ENCODE data around the gene ADCY1.

Gene ADCY1

DNA sequence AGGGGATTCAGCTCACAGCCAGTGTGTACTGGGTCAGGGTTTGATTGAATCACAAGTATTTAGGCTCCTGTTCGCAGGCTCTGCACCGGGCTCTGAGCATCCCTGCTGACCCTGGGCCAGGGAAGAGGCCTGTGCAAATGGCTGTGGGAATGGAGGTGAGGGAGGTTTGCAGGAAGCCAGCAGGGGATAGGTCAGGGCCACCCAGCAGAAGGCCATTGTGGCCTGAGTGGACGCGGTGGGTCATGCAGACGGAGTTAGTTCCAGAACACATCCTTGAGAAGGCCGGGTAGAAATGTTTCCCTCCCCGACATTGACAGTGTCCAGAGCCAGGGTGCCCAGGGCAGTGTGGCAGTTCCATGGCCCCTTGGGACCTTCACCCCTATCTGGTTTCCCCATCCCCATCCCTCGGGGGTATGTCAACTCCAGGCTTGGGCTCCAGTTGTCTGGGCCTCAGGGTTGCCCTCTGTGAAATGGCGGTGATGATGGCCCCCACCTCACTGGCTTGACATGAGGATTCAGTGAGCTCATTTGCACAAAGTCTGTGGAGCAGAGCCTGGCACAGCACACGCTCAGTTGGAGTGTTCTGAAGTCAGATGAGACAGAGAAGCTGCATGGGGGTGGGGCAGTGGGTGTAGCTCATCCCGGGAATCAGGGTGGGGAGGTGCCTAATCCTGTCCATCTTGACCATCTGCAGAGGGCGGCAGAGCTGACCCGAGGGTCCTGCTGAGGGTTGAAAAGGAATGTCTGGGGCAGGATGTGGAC lies 107.6 kb downstream of the ADCY1 start:
- no peak for DNase-seq

DNA sequence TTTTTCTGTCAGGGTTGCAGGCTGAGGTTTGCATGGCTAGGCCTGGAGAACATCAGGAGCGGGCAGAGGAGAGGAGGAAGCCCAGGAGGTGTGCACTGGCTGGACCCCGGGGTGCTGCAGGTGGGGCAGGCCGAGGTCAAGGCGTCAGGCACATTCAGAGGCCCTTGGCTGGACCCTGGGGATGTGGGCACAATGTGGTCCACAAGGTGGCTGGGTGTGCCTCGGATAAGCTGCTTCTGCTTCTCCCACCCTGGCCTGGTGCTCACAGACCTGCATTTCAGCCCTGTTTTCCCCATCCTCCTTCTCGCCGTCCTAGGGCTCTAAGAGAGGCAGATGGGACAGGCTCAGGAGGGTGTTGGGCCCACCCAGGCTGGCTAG lies 108.2 kb downstream of the ADCY1 start:
- no peak for DNase-seq

DNA sequence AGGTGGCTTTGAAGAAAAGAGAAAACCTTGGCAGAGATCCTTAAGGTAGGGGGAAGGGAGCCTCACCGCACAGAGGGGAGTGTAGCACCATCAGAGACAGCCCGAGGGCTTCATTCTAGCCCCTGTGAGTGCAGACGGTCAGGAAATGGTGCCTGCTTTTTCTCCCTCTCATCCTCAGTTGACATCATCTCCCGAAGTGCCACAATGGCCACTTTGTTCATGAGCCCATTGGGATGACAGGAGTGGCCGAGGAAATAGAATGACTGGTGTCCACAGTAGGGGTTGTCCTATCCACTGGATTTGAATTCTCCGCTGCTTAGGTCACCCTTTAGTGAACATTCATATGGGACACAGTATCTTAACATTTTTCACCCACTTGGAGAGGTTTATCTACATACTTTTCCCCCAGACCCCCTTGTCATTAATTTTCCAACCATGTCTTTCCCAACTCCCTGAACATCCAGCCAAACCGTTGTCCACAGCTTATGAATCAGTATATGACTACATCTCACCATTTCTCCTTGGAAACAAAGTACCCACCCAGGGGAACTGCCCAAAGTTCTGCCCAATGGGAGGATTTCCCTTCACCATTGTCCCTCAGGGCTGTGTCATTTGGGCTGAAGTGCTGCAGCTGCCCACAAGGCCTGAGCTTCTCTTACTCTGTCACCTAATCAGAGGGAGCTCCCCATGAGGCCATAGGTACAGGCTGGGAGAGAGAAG lies 108.8 kb downstream of the ADCY1 start:
- no peak for DNase-seq

DNA sequence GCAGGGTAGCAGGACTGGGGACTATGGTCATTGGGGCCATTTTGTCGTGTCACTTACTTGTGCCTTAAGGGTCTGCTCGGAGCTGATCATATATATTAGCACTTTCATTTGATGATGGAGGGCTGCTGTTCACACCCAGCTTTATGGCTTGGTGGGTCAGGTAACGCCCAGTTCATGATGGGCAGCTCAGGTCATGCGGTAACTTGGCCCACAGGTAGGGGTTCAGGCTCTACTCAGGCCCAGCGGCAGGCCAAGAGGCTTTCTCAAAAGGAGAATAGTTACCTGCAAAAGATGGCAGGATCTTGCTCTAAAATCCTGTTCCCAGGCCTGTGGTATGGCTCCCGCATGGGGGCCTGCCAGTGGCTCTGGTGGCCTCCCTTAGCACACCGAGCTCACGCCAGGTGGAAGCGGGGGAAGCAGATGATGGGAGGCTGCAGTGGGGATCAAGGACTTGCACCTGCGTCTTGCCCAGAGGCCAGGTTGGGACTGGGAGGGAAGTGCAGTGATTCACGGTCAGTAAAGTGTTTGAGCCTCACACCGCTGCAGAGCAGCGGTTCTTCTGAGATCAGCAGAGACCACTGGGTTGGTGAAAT lies 109.5 kb downstream of the ADCY1 start:
- DNase-seq = no peak

DNA sequence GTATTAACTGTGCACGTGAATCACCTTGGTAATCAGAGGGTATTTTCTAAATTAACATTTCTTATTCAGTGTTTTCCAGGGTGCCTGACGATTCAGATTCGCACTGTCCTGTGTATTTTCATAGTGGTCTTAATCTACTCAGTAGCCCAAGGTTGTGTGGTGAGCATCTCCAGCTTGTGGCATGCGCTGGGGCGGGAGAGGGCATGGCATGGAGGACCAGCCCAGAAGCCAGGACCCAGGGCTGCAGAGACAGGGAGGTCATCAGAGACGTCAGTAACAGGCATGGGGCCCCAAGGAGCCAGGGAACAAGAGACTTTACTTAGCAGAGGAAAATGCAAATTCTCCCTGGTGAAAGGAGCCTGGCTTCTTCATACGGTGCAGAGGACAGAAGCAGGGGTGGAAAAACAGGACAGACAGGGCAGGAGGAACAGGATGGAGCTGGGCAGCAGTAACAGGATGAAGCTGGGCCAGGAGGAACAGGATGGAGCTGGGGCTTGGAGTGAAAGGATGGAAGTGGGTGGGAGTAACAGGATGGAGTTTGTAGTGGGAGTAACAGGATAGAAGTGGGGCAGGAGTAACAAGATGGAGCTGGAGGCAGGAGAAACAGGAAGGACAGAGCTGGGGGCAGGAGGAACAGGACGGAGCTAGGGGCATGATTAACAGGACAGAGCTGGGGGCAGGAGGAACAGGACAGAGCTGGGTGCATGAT lies 110.9 kb downstream of the ADCY1 start:
- no peak for DNase-seq

DNA sequence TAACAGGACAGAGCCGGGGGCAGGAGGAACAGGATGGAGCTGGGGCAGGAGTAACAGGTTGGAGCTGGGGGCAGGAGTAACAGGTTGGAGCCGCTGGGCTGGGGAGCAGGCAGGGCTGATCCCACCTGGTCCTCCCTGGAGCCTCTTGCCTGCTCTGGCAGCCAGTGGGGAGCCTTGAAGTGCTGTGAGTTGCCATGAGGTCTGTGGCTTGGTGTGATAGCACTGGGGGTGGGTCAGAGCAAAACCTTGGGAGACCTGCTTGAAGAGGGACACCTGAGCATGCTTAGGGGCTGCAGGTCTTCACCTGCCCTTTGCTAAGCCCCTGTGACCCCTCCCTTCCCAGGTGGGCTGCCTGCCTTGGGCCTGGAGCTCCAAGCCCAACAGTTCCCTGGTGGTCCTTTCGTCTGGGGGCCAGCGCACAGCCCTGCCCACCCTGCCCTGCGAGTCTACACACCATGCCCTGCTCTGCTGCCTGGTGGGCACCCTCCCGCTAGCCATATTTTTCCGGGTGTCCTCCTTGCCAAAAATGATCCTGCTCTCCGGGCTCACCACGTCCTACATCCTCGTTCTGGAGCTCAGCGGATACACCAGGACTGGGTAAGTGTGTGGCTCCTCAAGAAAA lies 111.6 kb downstream of the ADCY1 start:
- no peak for DNase-seq

DNA sequence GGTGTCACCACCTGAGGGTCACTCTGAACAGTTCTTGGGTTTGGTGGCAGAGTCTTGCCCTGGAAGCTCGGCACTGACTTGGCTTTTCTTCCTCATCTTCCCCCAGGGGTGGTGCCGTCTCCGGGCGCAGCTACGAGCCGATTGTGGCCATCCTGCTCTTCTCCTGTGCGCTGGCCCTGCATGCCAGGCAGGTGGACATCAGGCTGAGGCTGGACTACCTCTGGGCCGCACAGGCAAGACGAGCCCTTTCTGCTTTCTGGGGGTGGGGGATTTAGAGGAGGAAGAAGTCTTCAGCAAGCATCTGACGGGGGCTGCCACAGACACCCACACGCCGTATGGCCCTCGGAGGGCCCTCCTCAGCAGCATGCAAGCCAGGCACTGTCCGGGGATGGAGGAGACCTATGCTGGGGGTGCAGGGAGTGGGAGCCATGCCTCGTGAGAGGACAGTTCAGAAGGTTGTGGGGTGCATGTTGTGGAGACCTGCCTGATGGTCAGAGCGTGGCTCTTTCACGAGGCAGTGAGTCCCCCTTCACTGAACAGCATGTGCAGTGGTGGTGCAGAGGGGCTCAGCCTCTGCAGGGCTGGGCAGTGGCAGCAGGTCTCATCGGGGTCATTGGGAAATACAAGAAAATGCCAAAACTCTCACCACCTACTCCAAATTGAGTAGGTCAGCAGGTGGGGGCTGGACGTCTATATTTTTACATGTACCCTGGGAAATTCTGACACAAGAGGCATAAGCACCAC lies 112.4 kb downstream of the ADCY1 start:
- DNase-seq = no peak

DNA sequence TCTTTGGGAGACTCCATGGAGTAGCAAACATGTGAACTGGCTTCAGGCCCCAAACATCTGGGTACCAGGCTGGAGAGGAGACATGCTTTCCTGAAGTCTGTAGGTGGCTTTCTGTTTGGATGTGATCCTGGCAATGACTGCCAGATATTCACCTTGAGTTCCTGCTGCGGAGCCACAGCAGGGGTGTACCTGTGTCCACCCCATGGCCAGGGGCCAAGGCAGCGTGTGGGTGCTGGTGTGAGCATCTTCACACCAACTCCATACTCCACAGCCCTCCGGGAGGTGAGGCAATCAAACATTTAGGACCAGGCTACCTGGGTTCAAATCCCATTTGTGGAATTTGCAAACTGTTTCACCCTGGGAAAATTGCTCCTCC lies 113.0 kb downstream of the ADCY1 start:
- DNase-seq = no peak

DNA sequence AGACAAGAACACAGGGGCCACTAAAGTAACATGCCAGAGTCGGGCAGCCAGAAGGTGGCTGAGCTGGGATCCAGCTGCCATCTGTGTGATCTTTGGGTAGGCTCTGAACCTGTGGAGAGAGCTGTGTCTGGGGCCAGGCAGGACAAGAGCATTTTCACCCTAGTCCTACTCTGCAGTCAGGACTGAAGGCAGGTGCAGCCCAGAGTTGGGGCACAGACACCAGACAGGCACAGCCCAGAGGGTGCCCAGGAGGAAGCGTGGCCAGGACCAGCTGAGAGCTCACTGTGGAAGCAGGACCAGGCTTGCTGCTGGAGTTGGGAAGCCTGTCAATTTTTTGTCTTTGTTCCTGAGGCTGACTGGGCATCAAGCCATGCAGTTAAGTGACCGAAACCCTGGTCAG lies 113.6 kb downstream of the ADCY1 start:
- no peak for DNase-seq

DNA sequence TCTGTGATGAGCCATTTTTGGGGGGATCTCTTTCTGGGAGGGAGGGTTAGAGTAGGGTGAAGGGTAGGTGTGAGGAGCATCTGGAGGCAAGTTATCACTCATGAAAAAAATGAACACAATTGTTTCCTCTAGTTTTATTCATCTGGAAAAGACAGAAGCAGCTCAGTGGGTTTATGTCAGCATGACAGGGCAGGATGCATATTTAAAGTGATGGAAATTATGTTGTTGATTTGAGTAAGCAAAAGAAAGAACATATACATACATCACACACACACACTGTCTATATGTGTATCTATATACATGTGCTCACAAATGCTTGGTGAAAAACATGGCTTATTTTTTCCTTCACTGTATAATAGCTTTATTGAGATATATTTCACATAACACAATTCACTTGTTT lies 114.2 kb downstream of the ADCY1 start:
- no peak for DNase-seq

DNA sequence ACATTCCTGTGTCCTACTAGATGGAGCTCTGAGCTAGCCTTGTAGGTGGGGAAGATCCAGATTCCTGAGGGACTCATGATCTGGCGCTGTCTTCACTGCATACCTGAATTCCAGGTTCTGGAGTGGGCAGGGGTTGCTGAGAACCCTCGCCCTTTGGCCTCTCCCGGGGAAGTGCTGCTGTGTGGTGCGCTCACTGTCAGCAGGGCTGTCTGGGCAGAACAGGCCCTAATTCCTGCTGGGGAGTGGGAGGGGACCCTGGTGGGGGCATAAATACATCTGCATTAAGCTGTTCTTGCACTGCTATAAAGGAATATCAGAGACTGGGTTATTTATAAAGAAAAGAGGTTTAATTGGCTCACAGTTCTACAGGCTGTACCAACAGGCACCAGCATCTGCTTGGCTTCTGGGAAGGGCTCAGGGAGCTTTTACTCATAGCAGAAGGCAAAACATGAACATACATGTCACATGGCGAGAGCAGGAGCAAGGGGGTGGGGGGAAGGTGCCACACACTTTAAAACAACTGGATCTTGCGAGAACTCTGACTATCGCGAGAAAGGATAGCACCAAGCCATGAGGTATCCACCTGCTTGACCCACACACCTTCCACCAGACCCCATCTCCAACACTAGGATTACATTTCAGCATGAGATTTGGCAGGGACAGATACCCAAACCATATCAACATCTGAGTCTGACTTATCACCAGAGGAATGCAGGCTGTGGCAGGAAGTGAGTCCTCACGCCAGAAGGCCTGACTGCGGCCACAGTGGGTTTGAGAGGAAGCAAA lies 115.0 kb downstream of the ADCY1 start:
- DNase-seq = no peak

DNA sequence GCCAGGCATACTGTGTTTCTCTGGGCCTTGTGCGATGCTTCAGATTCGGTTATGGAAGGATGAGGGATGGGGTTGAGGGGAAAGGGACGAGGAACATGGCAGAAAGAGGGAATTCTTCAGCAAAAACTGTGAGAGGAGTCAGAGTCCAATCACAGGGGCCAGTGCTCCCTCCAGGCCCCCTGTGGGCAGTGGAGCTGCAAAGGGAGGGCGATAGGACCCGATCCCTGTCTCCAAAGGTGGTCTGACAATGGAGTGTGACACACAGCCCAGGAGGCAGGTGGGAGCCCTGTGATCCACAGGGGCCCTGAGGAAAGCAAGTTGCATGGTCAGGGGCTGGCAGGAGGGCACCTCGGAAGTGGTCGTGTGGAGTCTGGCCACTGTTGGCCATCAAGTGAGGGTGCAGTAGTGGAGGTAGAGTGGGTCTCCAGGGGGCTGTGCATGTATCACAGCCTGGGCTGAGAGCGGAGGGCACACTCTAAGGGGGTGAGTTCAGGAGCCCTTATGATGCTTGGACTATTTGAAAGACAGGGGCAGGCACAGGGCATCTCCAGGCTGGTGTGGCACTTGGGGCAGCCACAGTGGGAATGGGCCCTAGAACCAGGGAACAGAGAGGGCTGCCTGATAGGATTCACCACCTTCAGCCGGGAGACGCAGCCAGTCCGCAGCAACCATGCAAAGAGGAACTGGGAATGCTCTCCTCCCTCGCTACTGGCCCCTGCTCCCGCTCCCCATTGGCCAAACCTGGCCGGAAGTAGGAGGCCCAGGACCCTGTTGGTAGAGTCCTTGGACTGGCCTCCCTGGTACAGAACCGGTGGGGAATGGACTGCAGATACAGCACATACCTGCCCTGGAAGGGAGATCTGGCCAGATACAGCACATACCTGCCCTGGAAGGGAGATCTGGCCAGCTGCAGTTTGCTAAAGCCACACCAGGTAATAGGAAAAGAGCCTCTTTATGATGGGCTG lies 115.9 kb downstream of the ADCY1 start:
- no peak for DNase-seq

DNA sequence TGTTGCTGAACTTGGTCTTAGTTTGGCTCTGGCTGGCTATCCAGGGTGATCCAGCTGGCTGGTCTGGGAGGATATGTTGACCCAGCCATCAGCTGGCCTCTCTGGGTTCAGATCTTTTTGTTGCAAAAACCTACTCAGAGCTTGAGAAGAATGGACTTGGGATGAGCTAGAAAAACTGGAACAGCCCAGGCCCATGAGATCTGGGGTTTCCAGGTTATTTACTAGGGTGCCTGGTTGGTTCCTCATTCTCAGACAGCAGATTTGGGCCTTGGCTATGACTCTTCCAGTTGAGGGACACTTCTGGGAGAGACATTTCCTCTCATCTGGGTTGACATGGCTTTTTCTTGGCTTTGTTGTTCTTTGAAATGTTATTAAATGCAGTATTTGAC lies 116.6 kb downstream of the ADCY1 start:
- no peak for DNase-seq

DNA sequence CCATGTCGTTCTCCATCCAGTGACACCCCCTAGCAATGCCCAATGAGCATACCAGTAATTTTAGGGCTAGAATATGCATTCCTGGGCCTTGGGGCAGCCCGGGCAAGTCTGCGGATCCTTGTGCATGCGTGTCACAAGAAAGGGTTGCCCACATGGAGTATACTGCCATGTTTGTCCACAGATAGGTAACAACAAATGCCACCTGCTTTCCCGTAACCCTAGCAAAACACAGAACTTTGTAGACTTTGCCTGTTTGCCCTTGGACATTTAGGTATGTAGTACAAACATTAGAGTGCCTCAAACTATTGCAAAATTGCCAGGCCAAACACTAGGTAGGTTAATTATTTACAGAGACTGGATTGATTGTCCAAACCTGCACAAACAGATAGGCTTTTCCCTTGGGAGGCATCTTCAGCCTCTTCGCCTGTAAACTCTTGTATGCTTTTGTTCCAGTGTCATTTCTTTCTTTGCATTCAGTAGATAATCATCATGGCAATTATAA lies 117.0 kb downstream of the ADCY1 start:
- DNase-seq = no peak

DNA sequence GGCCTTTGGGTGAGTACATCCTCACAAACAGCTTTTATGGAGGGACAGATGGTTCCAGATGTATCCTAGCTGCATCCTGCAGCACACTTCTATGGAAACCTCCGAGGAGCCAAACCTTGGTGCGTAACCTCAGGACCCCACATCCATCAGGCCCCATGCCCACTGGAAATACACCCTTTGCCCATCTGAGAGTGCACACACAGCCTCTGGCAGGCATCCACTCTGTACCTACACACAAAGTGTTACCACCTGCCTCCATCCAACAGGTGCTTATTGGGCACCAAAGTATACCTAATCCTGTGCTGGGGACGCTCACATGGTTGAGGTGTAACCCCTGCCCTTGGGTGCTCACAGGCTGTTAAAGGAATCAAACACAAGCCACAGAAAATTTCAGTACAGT lies 117.9 kb downstream of the ADCY1 start:
- DNase-seq = no peak

DNA sequence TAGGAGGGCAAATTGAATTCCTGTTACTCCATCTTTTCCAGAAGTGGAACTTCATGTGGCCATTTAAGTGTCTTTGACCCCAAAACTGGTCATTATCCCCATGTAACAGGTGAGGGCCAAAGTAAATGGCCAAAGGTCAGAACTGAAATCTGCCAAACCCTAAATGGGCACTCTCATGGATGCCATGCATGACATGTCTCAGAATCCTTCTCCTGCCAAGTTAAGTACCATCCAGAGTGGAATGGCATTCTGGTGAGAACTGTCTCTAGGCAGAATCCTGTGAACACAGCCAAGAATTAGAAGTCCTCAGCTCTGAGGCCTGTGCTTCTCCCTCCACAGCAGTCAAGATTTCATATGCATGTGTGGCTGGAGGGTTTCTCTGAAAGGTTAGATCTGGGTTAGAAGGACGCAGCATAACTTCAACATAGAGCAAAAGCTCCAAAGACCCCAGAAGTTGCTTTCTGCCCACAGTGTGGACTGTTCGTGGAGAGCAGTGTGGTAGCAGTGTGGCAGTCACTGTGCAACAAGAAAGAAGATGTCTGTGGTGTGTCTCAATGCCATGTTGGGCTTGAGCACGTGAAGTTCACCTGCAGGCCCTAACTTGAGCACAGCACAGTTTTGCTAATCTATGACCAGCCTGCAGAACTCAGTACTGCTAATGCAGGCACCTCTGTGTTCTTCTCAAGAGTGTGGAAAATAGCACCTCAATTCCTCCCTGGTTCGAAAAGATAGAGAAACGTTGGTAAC lies 121.3 kb downstream of the ADCY1 start:
- DNase-seq = no peak

DNA sequence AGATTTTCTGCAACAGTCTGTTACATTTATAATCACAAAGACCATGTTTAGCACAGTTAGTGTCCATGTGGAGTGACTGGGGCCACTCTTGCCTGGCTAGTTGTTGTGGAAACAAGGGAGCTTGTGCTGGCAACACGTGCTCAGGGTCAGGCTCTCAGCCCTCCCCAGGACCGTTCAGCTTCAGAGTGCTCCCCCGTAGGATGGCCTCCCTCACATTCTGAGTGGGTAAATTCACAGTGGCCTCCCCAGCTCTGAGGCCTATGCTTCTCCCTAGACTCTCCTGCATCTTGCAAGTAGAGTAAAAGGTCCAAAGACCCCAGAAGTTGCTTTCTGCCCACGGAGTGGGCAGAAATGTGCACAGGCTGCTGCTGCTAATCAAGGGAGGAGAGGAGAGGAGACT lies 122.3 kb downstream of the ADCY1 start:
- DNase-seq = no peak

DNA sequence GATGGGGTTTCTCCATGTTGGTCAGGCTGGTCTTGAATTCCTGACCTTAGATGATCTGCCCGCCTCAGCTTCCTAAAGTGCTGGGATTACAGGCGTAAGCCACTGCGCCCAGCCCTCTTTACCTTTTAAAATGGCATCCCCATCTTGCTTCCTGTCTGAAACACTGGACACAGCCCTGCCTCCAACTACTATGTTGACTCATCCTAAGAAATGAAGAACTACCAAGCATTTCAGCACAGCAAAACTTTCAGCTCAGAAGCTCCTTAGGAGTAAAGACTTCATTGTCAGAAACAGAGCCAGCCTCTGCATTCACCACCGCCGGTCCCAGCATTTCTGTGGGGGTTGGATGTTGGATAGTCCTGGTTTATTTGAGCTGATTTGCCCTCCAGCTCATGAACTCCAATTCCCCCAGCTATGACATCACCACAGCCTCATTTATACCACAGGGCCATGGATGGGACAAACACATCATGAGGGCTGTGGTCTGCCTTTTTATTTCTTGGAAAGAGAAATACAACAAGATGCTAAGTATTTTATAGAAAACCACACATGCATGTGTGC lies 123.5 kb downstream of the ADCY1 start:
- DNase-seq = no peak

Measured in activated gamma-delta T cell (primary cell).